HUES64 (cell line): ENCODE data around the gene FNIP1.
"Not testable (repeated sequence)": the region's sequence is repeated elsewhere in the genome, so short reads cannot be mapped to it uniquely, and the experiment has no call there.

ENCODE experiments used
- H3K27ac ChIP-seq: 2 replicates; pipeline ENCODE4 v1.7.0; 2013; ENCODE audit warnings: low read depth, low read length, inconsistent platforms
- H3K27me3 ChIP-seq: 2 replicates; pipeline ENCODE4 v1.6.1; 2013; ENCODE audit warnings: mild to moderate bottlenecking, low read length; ENCODE audit not compliant: insufficient read depth
- H3K36me3 ChIP-seq: 2 replicates; pipeline ENCODE4 v1.6.1; 2013; ENCODE audit warnings: mild to moderate bottlenecking, low read length; ENCODE audit not compliant: insufficient read depth
- H3K4me1 ChIP-seq: 2 replicates; pipeline ENCODE4 v1.6.1; 2013; ENCODE audit warnings: mild to moderate bottlenecking, low read length, moderate library complexity; ENCODE audit not compliant: insufficient read depth
- H3K4me3 ChIP-seq: 2 replicates; pipeline ENCODE4 v1.5.1; 2013; ENCODE audit warnings: mild to moderate bottlenecking, low read length, moderate library complexity
- H3K9ac ChIP-seq: 2 replicates; pipeline ENCODE4 v1.6.1; 2013; ENCODE audit warnings: mild to moderate bottlenecking, low read depth, low read length
- H3K9me3 ChIP-seq: 2 replicates; pipeline ENCODE4 v1.6.1; 2013; ENCODE audit warnings: low read depth, low read length; ENCODE audit not compliant: insufficient read depth
- WGBS: fragments of 150-250, 120-280 bp; methylation state at CpG from one replicate; pipeline ENCODE4 v1.1.7; 2013; ENCODE audit warnings: missing lambda C conversion rate; 5-methylcytosine and 5-hydroxymethylcytosine counted together

FNIP1 gene

GRCh38 chr5:131684051-131684450 lies 112.8 kb downstream of the FNIP1 start:
- Histone ChIP-seq H3K27ac (no peak overlapping the region), H3K27me3 (no peaks in the 10 kb centered on the region), H3K36me3 (no peaks in the 10 kb centered on the region), H3K9ac (no peak overlapping the region), H3K4me1 (peaks cover 3% of the 10 kb centered on the region; the same call in 1 of the 2 replicates), H3K4me3 (no peak overlapping the region), H3K9me3 (no peaks in the 10 kb centered on the region)
- 100% methylated on average over 1 of the region's 1 CpG for WGBS

DNA sequence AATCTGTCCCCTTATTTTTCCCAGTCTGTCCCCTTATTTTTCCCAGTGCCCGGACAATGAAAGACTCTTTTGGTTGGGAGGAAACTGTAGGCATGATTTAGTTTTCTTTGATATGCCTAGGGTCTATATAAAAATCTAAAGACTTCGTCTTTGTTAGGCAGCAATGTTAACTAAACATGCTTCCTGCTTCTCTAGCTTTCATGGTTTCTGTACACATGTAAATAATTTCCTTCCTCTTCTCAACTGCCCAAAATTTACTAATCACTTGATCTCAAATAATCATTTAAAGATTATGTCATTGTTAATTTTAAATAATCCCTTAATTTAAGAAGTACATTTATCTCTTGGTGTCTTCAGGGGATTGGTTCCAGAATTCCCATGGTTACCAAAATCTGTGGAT lies 114.0 kb downstream of the FNIP1 start:
- Histone ChIP-seq H3K4me3 (no peak overlapping the region), H3K27me3 (no peaks in the 10 kb centered on the region), H3K27ac (no peak overlapping the region), H3K9me3 (no peaks in the 10 kb centered on the region), H3K4me1 (no peaks in the 10 kb centered on the region), H3K9ac (no peak overlapping the region), H3K36me3 (peaks cover 2% of the 10 kb centered on the region; the same call in 1 of the 2 replicates)
- 90% methylated on average over 2 of the region's 2 CpGs for WGBS

DNA sequence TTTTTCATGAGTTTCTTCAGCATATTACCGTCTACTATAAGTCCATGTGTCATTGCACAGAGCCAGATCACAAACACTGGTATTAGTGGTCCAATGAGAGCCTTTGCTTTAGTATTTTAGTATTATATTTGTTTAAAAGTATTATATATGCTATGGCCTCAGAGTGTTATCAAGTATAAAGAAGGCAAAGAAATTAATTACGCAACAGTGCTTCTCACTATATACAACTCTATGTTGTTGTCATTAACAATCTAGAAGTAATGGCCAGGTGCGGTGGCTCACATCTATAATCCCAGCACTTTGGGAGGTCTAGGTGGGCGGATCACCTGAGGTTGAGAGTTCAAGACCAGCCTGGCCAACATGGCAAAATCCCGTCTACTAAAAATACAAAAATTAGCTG lies 114.6 kb downstream of the FNIP1 start:
- Histone ChIP-seq H3K36me3 (peaks cover 9% of the 10 kb centered on the region), H3K27me3 (no peaks in the 10 kb centered on the region), H3K4me3 (no peak overlapping the region), H3K27ac (no peak overlapping the region), H3K9me3 (no peaks in the 10 kb centered on the region), H3K4me1 (no peaks in the 10 kb centered on the region), H3K9ac (no peak overlapping the region)
- 96% methylated on average over 4 of the region's 5 CpGs for WGBS

- no peaks in the 10 kb centered on the region for H3K4me1 ChIP-seq
- WGBS: 100% methylated on average over 1 of the region's 1 CpG
- no peaks in the 10 kb centered on the region for H3K27me3 ChIP-seq
- no peak overlapping the region for H3K4me3 ChIP-seq
- peaks cover 16% of the 10 kb centered on the region for H3K36me3 ChIP-seq
- no peaks in the 10 kb centered on the region for H3K9me3 ChIP-seq
- H3K9ac ChIP-seq: no peak overlapping the region
- H3K27ac ChIP-seq: no peak overlapping the region
These were observed 116.9 kb downstream of the FNIP1 start for GRCh38 chr5:131679911-131680310.

DNA sequence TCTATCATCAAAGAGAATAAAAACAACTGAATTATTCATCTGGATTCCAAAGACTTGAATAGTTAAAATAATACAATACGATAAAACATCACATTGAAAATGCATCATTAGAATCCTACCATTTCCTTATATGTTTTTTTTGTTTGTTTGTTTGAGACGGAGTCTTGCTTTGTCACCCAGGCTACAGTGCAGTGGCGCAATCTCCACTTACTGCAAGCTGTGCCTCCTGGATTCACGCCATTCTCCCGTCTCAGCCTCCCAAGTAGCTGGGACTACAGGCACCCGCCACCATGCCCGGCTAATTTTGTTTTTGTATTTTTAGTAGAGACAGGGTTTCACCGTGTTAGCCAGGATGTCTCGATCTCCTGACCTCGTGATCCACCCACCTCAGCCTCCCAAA lies 118.5 kb downstream of the FNIP1 start:
- not testable (repeated sequence) for H3K4me3 ChIP-seq, H3K4me1 ChIP-seq, H3K9ac ChIP-seq, H3K27me3 ChIP-seq, H3K9me3 ChIP-seq, H3K27ac ChIP-seq
- H3K36me3 ChIP-seq: peaks cover 16% of the 10 kb centered on the region
- WGBS: 93% methylated on average over 4 of the region's 10 CpGs

GRCh38 chr5:131677115-131677514 lies 119.7 kb downstream of the FNIP1 start:
- Histone ChIP-seq H3K27me3 (no peaks in the 10 kb centered on the region), H3K36me3 (peaks cover 19% of the 10 kb centered on the region), H3K9ac (no peak overlapping the region), H3K27ac (no peak overlapping the region), H3K4me3 (no peak overlapping the region), H3K4me1 (peaks cover 4% of the 10 kb centered on the region; the same call in 1 of the 2 replicates), H3K9me3 (no peaks in the 10 kb centered on the region)
- WGBS: 93% methylated on average over 3 of the region's 3 CpGs

DNA sequence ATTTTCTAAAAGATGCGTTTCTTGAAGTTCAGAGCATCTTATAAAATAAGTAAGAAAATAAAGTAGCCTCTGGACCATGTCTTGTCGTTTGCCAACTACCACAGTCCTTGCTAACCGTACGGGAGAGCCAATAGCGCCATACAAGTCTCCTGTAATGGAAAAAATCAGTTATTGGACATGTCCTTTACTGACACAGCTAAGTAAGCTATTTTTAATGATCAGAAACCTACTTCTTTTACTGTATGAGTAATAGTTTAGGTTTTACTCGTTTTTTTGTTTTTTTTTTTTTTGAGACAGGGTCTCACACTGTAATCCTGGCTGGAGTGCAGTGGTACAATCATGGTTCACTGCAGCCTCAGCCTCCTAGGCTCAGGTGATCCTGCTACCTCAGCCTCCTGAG lies 124.0 kb downstream of the FNIP1 start:
- 90% methylated on average over 5 of the region's 6 CpGs for WGBS
- Histone ChIP-seq H3K9ac (no peak overlapping the region), H3K27ac (no peak overlapping the region), H3K9me3 (no peaks in the 10 kb centered on the region), H3K36me3 (peaks cover 38% of the 10 kb centered on the region), H3K4me3 (no peak overlapping the region), H3K27me3 (no peaks in the 10 kb centered on the region), H3K4me1 (peaks cover 6% of the 10 kb centered on the region; the same call in 1 of the 2 replicates)

DNA sequence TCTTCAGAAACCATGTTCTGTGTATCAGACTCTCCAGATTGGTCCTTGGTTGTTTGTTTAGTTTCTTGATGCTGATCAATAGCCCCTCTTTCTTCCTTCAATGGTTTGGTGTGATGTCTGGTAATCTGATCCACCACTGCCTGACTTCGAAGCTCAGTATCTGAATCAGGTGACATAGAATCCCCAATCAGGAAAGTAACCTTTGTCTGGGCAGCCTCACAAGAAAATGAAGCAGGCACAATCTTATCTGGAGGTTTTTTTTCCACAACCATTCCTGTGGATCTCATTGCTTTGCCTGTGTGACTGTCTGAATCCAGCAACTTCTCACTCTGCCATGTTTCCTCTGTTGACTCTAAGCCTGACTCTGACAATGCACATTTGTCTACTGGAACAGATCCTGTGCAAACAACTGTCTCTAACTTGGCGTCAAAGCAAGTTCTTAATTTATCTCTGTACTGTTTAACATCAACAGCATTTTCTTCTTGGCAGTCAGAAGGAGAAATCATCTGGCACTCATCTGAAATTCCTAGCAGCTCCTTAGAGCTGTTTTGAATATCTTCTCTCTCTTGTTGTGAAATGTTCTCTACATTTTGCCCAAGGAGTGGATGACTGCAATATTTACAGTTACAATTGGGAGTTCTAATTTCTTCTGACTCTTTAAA lies 124.7 kb downstream of the FNIP1 start:
- 92% methylated on average over 2 of the region's 2 CpGs for WGBS
- H3K27ac ChIP-seq: no peak overlapping the region
- peak overlapping the region; percentile 45; the same call in 1 of the 2 replicates for H3K9ac ChIP-seq
- no peaks in the 10 kb centered on the region for H3K9me3 ChIP-seq
- peaks cover 31% of the 10 kb centered on the region for H3K36me3 ChIP-seq
- H3K4me3 ChIP-seq: no peak overlapping the region
- no peaks in the 10 kb centered on the region for H3K27me3 ChIP-seq
- peaks cover 6% of the 10 kb centered on the region; the same call in 1 of the 2 replicates for H3K4me1 ChIP-seq

GRCh38 chr5:131671409-131671808 lies 125.4 kb downstream of the FNIP1 start:
- H3K4me3 ChIP-seq: no peak overlapping the region
- H3K9me3 ChIP-seq: no peaks in the 10 kb centered on the region
- H3K9ac ChIP-seq: no peak overlapping the region
- no peak overlapping the region for H3K27ac ChIP-seq
- H3K4me1 ChIP-seq: peaks cover 6% of the 10 kb centered on the region; the same call in 1 of the 2 replicates
- H3K27me3 ChIP-seq: no peaks in the 10 kb centered on the region
- peaks cover 26% of the 10 kb centered on the region for H3K36me3 ChIP-seq

- no peaks in the 10 kb centered on the region for H3K4me1 ChIP-seq
- WGBS: 90% methylated on average over 1 of the region's 1 CpG
- H3K36me3 ChIP-seq: peaks cover 15% of the 10 kb centered on the region
- no peaks in the 10 kb centered on the region for H3K27me3 ChIP-seq
- no peak overlapping the region for H3K27ac ChIP-seq
- H3K9ac ChIP-seq: no peak overlapping the region
- H3K4me3 ChIP-seq: no peak overlapping the region
- no peaks in the 10 kb centered on the region for H3K9me3 ChIP-seq
These were observed 131.9 kb downstream of the FNIP1 start for GRCh38 chr5:131664929-131665328.

DNA sequence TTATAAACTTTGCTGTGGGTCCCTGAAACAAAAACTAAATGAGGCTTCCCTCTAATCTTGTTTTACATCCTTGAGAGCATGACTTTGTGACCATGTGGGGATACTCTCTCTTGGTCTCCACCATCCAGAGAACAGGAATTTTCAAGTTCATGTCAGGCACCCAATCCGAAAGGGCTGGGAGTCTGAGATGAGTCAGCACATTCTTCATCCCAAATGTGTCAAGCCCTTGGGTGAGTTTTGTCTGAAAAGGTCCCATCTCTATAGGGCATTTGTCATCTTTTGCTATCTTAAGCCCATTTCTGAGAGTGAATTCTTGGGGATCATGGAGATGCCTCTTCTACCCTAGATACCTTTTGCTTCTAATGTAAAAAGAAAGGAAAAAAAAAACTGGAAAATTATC lies 134.9 kb downstream of the FNIP1 start:
- Histone ChIP-seq H3K4me3 (no peak overlapping the region), H3K36me3 (peaks cover 22% of the 10 kb centered on the region), H3K9me3 (no peaks in the 10 kb centered on the region), H3K27ac (no peak overlapping the region), H3K4me1 (no peaks in the 10 kb centered on the region), H3K9ac (no peak overlapping the region), H3K27me3 (no peaks in the 10 kb centered on the region)
- 94% methylated on average over 1 of the region's 1 CpG for WGBS

DNA sequence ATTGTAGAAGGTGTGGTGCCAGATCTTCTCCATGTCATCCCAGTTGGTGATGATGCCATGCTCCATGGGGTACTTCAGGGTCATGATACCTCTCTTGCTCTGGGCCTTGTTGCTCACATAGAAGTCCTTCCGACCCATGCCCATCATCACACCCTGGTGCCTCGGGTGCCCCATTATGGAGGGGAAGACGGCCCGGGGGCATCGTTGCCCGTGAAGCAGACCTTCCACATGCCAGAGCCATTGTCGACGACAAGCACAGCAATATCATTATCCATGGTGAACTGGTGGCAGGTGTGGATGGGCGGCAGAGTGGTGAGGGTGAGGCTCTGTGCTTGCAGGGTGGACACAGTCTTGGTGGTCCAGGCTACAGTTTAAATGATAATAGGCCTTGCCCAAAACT lies 137.0 kb downstream of the FNIP1 start:
- Histone ChIP-seq H3K9ac (no peak overlapping the region), H3K4me1 (no peaks in the 10 kb centered on the region), H3K36me3 (peaks cover 22% of the 10 kb centered on the region), H3K27ac (no peak overlapping the region), H3K9me3 (no peaks in the 10 kb centered on the region), H3K4me3 (no peak overlapping the region), H3K27me3 (no peaks in the 10 kb centered on the region)
- WGBS: 98% methylated on average over 9 of the region's 9 CpGs
